Epithelial cell of alveolus of lung (primary cell): Measurements from ENCODE around the gene TBC1D3K. TPM values are rescaled to one million over a fixed set of nuclear protein-coding genes. Genes with fewer than 3 reads are reported as not detected.

ENCODE experiments used
- total RNA-seq: library from RNA; depleted of rRNA; stranded (reverse); fragments of >200 nt; gene quantifications from 2 replicates; pipeline ENCODE4 v1.2.1, GENCODE V29; 2015

Gene TBC1D3K
- not detected in 2 replicates for total RNA-seq

GRCh38 chr17:37924115-37924514, at the start of gene TBC1D3K:
Gene TBC1D3K, plus strand, starts transcription at chr17:37924415. Its CDS starts 1,585 bp downstream, at chr17:37926000.

Other genes with a start within 250 kb of the TBC1D3K start
- gene HNF1B, start 179.4 kb upstream of the TBC1D3K start, total RNA-seq, result 0.13 TPM in 1 of 2 replicates, not detected in the other
- gene TBC1D3L, start 64.6 kb downstream of the TBC1D3K start, total RNA-seq, result 1.0 and 6.4 TPM in 2 replicates
- not detected in 2 replicates for gene TBC1D3D, start 79.6 kb downstream of the TBC1D3K start, total RNA-seq
- gene TBC1D3C, start 144.2 kb downstream of the TBC1D3K start, total RNA-seq, result not detected in 2 replicates
- not detected in 2 replicates for gene TBC1D3E, start 203.5 kb downstream of the TBC1D3K start, total RNA-seq